Activated CD8-positive, alpha-beta memory T cell treated with anti-CD3 and anti-CD28 coated beads for 36 hours (primary cell): ENCODE measurements around the gene APCDD1. TPM values are rescaled to one million over a fixed set of nuclear protein-coding genes. Genes with fewer than 3 reads are reported as not detected.
"Not testable (repeated sequence)": the region's sequence is repeated elsewhere in the genome, so short reads cannot be mapped to it uniquely, and the experiment has no call there.

ENCODE experiments used
- CTCF ChIA-PET: fragments of 350-600 bp; sonication (Branson Sonifier 250); formaldehyde crosslinking; loops from one replicate; lab custom pipeline; 2021; ENCODE audit warnings: antibody characterized with exemption; lab: Charles Lee
- POLR2A ChIA-PET: fragments of 350-600 bp; sonication (Branson Sonifier 250); formaldehyde crosslinking; loops from one replicate; lab custom pipeline; 2021; ENCODE audit warnings: antibody characterized with exemption; lab: Charles Lee
- total RNA-seq, 2 experiments: library from RNA; stranded (reverse); gene quantifications; one replicate each; pipeline ENCODE4 v1.2.3, GENCODE V29; 2021

Gene APCDD1
- total RNA-seq, 2 experiments from 2014 or later: not detected

DNA sequence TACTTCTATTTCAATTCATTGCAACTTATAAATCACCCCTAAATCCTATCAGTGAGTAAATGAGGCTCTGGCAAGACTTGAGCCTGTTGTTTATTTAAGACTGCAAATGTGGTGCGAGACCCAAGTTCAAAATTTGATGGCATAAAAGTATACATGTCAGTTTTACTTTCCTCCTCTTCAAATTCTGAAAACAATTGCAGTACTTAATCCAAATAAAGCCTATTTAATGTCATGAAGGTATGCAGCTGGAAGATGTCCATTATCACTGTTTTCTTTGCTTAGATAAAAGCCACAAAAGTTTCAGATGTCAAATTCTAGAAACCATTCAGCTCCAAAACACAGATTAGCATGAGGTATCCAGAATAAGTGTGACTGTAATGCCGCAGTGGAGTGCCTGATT, 3.3 kb downstream of the APCDD1 start:
- ChIA-PET CTCF (no interaction called here), POLR2A (no interaction called here)

- POLR2A ChIA-PET: no interaction called here
- CTCF ChIA-PET: no interaction called here
Measured at GRCh38 chr18:10458691-10459090, 4.3 kb downstream of the APCDD1 start.

DNA sequence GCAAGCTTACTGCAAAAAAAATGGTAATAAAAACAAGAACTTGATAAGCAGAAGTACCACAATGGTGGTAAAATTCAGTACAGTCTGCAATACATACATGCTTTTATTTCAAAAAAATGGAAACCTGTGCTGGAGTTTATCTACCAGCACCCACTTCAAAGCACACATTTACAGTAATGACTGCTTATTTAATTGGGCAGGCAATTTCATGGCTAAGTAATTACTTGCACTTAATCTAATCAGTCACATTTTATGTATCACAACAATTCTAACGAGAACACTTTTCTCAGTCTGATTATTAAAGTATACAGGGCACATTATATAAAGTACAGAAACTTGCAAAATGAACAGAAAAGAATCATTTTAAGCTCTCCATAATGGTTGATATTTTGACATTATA, 5.2 kb downstream of the APCDD1 start:
- CTCF ChIA-PET: no interaction called here
- POLR2A ChIA-PET: no interaction called here

DNA sequence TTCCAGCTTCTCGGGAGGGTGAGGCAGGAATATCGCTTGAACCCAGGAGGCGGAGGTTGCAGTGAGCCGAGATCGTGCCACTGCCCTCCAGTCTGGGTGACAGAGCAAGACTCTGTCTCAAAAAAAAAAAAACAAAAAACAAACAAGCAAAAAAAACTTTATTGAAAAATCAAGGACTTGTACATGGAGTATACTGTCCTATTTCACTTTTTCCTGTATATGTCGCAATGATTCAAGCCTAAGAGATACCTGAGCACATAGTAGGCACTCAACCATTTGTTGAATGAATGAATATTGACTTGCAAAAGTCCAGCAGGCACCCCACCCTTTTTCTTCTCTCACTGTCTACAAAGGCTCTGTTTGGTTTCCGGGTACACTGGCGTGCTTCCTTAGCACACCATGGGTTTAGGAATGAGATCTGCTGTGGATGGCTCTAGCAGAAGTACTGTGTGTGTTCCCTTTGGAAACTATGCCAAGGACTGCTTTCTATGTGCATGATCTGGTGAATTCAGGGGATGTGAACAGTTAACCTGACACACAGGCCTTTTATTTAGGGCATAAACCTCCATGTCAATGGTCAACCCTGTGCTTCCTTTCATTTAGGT, 6.1 kb downstream of the APCDD1 start:
- POLR2A ChIA-PET: no interaction called here
- CTCF ChIA-PET: no interaction called here

- ChIA-PET CTCF (no interaction called here), POLR2A (no interaction called here)
Measured at GRCh38 chr18:10461989-10462388, 7.6 kb downstream of the APCDD1 start.

DNA sequence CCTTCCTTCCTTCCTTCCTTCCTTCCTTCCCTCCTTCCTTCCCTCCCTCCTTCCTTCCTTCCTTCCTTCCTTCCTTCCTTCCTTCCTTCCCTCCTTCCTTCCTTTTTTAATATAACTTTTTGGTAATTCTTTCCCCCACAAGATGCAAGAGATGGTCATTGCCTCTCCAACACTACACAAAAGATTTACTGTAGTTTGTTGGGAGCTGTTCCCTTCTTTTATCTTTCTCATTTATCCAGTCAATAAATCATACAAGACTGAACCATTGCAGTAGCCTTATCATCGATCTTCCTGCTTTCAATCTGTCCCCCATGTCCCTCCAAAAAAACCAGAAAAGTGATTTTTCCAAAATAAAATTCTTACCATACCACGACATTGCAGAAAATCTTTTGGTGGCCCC, 8.2 kb downstream of the APCDD1 start:
- ChIA-PET CTCF (no interaction called here), POLR2A (no interaction called here)

- ChIA-PET CTCF (no interaction called here), POLR2A (no interaction called here)
Measured at GRCh38 chr18:10463096-10463495, 8.7 kb downstream of the APCDD1 start.

DNA sequence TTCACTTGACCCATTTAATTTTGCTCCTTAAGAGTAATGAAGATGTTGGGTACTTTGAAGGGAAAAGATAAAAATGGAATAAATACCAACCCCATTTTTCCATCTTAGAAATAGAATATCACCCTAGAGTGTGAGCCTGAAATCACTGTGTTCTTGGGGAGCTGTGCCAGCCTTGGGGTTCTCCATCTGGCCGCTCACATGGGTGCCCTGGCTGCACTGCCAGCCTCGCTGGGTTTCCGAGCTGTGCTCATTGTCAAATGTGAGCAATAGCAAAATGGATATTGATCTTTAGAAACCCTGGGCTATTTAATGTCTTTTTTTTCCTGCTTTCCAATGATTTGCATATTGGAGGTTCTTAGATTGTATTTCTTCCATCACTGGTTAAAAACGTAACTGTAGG, 9.3 kb downstream of the APCDD1 start:
- POLR2A ChIA-PET: no interaction called here
- CTCF ChIA-PET: no interaction called here

DNA sequence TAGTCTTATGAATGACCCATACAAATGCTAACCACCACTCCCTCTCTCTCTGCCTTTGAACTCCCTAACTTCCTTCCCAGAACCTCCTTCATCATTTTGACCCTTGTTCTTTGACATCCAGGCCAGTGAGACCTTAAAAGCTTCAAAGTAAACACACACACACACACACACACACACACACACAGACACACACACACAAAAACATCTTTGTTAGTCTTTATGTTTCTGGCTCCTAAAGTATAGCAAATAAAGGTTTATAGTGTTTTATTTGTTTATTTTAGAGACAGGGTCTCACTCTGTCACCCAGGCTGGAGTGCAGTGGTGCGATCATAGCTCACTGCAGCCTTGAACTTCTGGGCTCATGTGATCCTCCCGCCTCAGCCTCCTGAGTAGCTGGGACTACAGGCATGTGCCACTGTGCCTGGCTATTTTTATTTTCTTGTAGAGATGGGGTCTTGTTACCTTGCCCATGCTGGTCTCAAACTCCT, 9.8 kb downstream of the APCDD1 start:
- POLR2A ChIA-PET, CTCF ChIA-PET: not testable (repeated sequence)

DNA sequence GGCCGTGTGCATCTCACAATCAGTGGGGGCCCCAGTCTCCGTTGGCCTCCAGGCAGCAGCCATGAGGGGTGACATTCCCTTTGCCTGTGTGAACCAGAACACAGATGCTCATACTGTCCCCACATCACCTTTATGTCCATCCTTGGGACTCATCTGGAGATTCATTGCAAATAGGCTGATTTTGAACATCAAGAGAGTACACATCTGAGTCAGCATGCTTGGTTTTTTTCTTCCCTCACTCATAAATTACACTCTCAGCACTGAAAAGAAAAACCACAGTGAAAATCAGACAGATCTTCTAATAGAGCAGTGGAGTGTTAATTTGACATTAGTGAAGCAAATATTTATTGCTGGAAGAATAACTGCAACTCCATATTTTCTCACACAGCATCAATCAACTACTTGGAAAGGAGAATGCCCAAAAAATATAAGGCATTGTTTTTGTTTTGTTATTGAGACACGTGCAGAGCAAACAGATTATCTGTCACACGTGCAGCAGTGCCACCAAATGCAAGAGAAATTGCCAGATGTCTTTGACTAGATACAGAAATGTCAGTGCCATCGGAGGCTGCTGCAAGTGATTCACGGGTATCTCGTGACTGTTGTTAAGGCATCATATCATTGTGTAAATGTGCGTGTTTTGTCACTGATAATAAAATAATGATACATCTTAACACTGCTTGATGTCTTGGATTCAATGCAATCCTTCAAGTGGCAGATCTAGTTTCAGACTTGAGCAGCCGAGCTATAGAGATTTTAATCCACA, 10.9 kb downstream of the APCDD1 start:
- ChIA-PET CTCF (no interaction called here), POLR2A (no interaction called here)

- ChIA-PET CTCF (no interaction called here), POLR2A (no interaction called here)
Measured at GRCh38 chr18:10470429-10470828, 16.0 kb downstream of the APCDD1 start.

GRCh38 chr18:10471574-10471973, 17.1 kb downstream of the APCDD1 start:
- POLR2A ChIA-PET: no interaction called here
- CTCF ChIA-PET: no interaction called here

DNA sequence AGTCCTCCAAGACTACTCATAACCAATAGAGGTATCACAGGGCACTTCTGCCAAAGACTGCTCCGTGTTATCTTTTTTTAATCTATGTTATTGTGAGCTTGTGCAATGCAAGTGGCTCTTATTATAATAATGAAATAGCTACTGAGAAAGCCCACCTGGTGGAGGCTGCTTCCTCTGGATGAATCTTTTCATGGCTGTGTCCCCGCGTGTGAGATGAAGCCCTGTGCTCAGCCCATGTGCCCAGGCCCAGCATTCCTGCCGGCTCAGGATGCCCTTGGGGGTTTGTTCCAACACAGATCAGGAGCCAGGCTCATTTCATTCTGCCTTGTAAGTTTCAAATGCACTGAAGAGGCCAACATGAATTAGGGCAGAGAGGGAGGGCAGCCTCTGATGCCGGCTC, 18.7 kb downstream of the APCDD1 start:
- CTCF ChIA-PET: no interaction called here
- POLR2A ChIA-PET: no interaction called here

DNA sequence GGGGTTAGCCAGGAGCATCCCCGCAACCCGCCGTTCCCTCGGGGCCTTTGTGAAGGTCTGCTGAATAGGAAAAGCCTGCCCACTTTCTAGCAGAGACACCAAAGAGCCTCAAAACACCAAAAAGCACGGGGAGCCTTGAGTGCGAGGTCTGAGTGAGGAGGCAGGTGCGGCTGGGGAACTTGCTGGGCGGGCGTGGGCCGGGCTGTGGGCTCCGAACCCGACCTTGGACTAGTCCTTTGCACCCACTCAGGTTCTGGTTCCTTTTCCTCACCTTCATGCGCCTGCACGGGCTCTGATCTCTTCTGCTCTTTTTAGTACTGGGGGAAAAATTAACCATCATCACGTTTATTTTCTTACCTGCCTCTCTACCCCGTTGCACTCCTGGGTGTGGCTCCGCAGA, 19.9 kb downstream of the APCDD1 start:
- ChIA-PET POLR2A (no interaction called here), CTCF (no interaction called here)

GRCh38 chr18:10475276-10475653, 20.8 kb downstream of the APCDD1 start:
- POLR2A ChIA-PET: no interaction called here
- CTCF ChIA-PET: no interaction called here

DNA sequence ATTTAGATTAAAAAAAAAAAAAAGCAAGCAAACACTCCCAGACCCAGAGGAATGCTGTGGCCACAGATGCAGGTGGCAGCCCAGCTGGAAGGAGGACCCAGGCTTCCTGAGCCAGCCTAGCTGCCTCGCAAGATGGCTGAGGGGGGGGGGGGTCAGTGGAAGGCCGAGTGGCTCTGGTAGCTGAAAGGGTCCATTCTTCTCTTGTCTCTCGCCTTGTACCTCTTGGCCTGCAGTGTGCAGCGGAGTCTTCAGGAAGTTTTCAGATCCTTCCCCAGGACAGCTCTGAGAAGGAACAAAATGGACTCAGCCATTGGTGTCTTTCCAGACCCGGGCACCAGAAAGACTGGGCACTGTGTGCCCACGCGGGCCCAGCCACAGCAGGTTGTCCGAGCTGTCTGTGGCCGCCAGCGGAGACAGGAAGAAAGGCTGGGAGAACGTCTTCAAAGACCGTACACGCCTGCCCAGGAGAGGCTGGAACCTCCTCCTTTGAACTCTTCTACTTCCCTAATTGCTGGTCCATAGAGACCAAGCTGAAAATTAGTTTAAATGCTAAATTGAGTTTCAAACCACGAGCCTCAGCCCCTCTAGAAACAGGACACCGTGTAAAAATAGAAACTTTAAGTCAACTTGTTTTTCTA, 21.3 kb downstream of the APCDD1 start:
- POLR2A ChIA-PET: no interaction called here
- CTCF ChIA-PET: no interaction called here

- CTCF ChIA-PET: no interaction called here
- POLR2A ChIA-PET: no interaction called here
Measured at GRCh38 chr18:10476338-10476791, 21.9 kb downstream of the APCDD1 start.

- POLR2A ChIA-PET: no interaction called here
- CTCF ChIA-PET: no interaction called here
Measured at GRCh38 chr18:10477121-10477862, 22.9 kb downstream of the APCDD1 start.

DNA sequence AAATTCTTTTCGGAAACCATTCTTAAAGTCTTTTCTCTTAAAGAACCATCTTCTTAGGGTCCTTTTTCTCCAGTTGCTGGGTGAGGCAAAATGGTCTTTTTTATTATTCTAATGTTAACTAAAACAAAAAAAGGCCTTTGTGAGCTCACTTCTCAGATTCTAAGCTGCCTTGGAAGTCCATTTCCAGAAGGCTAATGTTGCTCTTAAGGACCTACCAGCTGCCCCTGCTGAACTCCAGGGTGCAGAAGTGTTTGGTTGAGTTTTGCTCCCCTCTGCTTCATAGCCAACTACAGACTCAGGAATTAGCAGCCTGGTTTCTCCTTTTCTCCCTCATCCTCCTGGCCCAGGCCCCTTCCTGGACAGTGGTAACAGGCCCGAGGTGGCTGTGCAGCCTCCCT, 23.4 kb downstream of the APCDD1 start:
- ChIA-PET POLR2A (no interaction called here), CTCF (no interaction called here)

GRCh38 chr18:10481831-10482230, 27.4 kb downstream of the APCDD1 start:
- ChIA-PET POLR2A (interaction anchor here (0.5 kb wide), 1 partner anchor 19 kb away, joined by 4 read pairs; no protein-coding TSS in a partner anchor), CTCF (no interaction called here)
